HG03139 (cell line): ENCODE measurements around the gene CMC1.

Experiments
- ATAC-seq: cut with Tn5 transposase; IDR thresholded peaks from one replicate; pipeline ENCODE4 v1.9.1; 2021; ENCODE audit not compliant: unreplicated experiment

CMC1 gene

DNA sequence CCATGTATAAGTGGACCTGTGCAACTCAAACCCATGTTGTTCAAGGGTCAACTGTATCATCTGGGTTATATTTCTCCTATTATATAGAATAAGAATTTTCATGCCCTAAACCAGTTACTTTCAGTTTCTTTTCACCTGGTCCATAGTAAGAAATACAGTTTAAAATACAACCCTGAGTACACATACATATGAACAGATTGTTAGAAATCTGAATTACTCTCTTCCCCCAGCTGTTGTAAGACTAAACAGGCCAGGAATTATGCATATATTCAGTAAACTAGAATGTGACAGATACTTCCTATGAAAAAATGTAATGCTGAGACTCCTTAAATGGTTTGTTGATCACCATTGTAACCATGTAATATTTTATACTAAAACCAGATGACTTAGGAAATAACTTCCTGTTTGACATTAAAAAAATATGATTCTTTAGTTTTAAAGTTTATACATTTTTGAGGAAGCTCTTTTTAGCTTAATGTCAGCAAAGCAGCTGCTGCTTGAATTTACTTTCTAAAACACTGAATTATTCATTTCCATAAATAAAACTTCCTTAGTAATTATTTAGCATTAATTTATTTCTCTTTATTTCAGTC is 54.6 kb downstream of the CMC1 start:
- ATAC-seq: no peak

DNA sequence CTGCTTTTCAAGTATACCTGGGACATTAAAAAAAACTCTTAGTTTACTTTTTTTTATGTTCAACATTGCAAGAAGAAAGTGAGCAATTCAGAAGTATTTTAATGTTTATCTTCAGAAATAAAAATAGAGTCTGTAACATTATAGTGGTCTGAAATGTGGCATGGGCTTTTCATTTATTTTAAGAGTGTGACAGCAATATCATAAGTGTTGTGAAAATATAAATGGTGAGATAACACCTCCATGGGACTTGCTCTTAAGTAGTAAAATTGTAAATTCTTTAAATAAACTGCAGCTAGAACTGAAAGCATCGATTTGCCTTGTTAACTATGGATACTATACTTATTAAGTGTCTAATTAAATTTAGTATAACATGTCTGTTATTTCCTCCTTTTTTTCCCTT is 58.3 kb downstream of the CMC1 start:
- no peak for ATAC-seq

DNA sequence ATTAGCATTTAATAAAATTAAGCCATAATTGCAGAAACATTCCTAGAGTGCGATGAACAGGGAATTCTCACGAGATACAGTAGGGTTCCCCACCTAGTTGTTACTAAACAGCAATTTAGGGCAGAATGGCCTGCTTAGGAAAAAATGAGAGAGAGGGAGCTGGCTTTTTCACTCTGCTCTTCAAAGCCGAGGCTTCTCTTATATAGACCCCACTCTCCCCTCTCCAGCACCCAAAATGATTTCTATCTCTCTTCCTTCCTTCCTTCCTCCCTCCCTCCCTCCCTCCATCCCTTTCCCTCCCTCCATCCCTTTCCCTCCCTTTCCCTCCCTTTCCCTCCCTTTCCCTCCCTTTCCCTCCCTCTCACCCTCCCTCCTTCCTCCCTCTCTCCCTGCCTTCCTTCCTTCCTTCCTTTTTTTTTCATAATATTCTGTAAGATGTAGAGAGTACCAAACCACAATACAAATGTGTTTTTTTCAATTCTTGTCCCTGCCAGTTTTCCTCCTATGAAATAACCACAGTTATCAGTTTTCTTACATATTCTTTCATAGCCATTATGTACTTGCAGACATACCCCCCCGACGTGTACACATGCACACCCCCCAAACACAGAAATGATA is 59.0 kb downstream of the CMC1 start:
- no peak for ATAC-seq

DNA sequence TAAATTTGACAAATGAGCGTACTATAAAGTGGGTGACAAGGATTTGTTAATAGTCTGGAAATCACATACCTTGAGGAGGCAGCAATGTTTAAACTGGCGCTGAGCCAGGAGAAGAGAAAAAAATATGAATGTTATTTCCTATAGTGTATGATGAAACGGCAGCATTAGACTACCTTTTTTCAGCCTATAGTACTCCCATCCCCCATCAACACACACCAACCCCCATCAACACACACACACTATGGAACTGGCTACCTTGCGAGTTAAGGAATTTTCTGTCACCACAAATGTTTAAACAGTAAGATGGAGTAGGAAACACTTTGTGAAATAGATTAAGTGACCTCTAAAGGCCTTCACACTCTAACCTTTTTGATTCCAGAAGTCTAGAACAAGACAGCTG is 60.3 kb downstream of the CMC1 start:
- ATAC-seq: no peak

DNA sequence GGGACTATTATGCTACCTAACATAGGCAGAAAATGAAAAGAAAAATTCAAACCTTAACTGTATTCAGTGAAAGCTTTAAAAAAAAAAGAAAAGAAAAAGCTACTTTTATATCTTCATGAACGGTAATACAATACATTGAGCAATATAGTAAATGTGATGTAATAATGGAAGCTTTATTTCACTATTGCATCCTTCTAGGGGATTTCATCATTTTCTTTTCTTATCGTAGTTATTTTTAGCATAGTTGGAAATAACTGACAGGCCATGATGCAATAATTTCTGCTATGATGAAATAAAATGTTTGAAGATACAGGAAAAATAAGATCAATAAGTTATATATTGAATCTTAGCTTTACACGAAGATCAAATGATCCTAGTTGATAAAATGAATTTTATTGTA is 66.8 kb downstream of the CMC1 start:
- ATAC-seq: no peak

DNA sequence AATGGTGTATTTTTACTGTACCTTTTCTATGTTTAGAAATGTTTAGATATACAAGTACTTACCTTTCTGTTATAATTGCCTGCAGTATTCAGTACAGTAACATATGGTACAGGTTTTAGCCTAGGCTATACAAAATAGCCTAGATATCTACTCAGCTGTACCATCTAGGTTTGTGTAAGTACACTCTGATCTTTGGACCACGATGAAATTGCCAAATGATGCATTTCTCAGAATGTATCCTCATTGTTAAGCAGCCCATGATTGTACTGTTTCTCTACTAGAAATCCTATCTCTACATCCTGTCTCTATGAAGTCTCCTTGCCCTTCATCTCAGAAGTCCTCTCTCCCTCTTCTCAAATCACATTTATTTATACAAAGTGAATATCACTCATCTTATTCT is 74.3 kb downstream of the CMC1 start:
- no peak for ATAC-seq

DNA sequence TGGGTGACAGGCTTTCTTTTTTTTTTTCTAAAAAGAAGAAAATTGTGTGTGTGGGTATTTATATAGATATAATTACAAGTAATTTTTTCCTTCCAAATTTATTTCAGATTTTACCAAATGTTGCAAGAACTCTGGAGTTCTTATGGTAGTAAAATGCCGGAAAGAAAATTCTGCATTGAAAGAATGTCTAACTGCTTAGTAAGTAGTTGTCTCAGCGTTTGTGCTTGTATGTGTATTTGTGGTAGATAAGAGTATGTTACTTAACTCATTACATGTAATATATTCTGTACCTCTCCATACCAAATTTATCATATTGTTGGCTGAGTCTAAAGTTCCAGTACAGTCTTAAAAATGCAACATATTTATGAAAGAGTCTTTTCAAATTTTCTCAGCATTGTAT is 74.8 kb downstream of the CMC1 start:
- no peak for ATAC-seq

DNA sequence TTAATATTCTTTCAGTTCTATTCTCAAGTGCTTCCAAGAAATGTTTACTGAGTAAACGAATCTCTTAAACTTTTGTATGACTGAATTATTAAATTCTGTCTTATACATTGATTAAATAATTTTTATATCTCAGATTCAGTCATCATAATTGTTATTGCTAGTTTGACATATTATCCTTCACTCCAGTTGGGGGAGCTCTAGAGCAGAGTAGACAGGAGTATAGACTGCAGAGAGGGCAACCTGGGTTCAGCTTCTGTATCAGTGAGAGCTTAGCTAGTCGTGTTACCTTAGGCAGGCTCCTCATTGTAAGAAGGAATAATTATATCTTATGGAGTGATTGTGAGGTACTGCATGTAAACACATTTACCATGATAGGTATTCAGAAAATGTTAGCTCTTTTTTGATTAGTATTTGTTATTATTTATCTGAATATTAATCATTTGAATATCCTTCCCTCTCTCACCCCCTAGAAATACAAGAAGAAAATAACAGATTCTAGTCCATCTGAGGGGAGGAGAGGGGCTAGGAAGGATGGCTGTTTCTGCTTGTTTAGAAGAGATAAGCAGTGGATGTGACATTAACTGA is 76.1 kb downstream of the CMC1 start:
- ATAC-seq: peak; percentile 86

DNA sequence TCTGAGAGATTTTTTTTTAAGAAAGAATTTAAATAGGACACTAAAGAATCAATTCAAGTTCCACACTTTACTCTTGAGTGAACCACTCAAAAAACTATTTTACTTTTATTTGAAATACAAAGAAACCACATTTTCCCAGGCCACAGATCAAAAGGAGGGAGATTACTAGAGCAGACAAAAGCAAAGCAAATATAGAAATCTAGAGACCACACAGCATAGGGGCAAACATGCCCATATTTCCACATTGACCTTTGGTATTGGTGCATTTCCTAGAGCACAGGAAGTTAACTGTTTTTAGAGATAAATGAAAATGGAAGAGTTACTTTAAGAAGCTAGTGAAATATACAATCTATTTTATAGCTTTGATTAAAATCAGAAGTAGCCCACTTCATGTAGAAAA is 79.6 kb downstream of the CMC1 start:
- no peak for ATAC-seq

DNA sequence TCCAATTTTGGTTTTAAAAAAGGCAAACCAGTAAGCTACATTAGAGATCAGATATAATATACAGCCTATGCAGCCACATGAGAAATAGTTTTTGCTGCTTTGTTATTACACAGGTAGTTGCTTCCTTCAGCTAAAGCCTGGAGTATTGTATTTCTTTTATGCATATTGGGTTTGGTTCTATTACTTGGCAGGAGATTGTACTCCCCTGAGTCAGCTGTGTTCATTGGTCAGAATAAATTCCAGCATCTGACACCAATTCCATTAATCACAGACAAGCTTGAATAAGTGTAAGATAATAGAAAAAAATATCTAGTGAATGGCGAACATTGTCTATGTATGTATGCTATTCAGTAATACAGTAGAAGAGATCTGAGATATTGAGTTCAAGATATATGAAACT is 81.0 kb downstream of the CMC1 start:
- no peak for ATAC-seq

DNA sequence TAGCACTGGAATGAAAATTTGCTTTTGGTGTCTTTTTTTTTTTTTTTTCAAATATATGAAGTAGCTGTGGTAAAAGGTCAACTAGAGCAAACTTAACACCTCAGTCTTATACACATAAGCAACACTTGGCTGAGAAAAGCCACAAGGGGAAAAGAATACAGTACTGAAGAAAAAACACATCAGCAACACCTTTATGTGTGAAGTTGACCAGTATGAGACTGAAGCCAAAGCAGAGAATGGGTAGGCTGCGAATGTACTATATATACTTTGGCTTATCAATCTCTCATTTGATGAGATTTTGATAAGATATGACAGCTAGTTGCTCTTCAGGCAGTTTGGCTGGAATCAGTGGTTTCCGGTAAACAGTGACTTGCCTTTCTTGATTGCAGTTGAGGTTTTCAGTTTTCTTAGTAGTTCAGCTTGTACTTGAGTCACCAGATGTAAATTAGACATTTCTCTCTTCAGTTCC is 85.1 kb downstream of the CMC1 start:
- ATAC-seq: peak; percentile 78

DNA sequence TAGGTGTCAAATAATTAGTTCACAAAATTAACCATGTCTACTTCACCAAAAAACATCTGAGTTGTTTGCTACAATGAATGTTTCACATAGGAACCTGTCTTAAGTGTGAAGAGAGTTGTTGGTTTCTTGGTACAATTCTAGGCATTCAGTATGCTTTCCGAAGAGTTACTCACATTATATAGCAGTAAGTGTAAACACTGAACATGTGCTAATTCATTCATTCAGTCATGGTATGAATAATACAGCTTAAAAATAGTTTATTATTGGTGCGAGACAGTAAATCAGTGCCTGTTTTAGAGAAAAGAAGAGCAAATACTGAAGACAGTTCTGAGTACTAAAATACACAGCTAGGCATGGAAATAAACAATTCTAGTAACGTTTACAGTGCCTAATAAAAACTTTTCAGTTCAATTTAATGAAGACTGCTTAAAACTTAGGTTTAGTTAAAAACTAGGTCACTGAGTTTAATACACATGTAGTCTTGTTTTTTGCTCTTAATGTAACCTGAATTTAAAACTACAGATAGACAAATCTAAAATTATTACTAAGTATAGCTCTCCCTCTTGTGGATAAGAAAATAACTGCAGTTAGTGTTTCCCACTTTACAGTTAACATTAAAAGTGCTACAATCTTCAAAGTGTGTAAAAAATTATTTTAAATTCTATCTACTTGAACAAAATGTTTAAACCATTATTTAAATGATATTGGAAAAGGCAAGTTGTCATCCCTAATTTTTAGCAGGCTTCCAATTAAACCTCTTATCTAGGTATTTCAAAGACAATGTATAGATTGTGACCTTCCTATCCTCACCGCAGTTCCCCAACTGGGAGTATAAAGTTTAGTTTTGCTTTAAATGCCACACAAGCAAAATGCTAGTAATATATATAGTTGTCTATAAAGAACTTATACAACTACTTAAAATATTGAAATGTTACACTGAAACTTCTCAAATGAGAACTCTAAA is 87.1 kb downstream of the CMC1 start:
- ATAC-seq: no peak

DNA sequence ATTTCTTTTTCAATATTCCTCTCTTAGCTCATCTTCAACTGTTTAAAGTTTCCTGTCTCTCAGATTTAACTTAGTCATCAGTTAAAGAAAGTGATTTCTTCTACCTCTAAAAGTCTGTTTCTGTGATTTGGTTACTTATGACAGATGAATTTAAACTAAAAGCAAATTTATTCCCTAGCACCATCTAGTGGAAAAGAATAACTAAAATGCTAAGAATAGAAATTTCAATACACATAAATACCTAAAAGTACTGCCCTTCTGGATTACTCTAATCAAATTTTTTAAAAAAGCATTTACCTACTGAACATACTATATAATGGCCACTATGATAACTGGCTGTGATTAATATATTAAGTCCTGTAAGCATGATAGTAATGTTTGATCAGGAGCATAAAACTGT is 93.1 kb downstream of the CMC1 start:
- no peak for ATAC-seq

DNA sequence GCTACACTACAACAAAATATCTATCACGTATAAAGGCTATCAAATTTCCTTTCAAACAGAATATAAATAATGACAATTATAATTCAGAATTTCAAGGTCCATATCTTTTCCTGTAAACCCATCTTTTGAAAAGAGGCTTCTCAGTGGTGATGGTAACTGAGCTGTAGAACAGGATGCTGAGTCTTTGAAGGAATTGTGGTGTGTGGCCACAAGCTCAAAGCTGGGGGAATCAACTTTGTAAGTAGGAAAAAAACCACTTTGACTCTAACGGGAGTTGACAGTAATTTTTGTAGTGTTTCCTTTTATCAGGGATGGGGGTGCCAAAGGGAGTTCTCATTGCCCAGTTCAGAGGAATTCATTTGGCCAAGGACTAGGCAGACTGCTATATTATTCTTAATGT is 93.8 kb downstream of the CMC1 start:
- ATAC-seq: no peak

DNA sequence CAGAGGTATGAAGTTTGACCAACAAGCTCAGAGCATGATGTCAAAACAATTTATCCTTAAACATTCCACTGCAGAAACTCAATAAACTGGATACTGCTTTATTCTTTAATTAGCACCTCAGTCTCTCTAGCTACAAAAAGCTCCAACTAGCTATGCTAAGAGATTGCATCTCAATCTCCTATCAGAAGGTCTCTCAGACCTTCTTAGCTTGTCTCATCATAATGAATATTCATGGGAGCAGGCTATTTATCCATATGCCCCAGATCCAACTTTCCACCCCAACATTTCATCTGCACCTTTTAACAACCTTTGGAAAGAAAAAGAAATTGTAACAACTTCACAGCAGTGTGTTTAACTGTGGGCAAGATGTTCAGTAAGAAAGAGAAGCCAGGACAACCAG is 95.8 kb downstream of the CMC1 start:
- no peak for ATAC-seq

DNA sequence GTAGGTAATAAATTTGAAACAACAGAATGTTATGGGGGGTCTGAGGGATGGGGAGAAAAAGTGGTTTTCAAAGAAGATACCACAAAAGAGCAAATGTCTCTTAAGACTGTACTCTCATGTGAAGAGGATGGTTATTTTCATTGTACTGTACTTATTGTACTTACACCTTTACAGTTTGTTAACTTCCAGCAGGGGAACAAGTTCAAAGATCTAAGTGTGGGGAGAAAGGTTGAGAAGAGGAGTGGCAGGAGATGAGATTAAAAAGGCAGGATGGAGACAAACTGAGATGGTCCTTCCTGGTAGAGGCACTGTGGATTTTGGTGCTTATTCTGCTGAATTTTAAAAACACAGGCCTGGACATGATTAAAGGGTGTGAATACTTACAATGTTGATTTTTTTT is 101.7 kb downstream of the CMC1 start:
- ATAC-seq: no peak

DNA sequence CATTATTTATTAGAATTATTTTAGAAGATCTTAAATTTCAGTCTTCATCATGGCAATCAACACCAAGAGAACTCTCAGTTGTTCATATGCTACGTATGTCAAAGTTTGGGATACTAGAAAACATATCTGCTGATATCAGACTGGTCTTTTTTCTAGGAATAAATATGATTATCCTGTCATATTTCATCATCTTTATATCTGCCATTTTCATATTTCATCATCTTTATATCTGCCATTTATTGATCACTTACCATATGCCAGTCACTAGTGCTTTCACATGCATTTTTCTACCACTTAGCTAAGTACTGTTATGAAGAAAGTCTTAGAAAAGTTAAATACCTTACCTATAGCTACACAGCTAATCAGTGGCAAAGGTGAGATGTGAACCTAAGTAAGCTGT is 104.3 kb downstream of the CMC1 start:
- no peak for ATAC-seq

DNA sequence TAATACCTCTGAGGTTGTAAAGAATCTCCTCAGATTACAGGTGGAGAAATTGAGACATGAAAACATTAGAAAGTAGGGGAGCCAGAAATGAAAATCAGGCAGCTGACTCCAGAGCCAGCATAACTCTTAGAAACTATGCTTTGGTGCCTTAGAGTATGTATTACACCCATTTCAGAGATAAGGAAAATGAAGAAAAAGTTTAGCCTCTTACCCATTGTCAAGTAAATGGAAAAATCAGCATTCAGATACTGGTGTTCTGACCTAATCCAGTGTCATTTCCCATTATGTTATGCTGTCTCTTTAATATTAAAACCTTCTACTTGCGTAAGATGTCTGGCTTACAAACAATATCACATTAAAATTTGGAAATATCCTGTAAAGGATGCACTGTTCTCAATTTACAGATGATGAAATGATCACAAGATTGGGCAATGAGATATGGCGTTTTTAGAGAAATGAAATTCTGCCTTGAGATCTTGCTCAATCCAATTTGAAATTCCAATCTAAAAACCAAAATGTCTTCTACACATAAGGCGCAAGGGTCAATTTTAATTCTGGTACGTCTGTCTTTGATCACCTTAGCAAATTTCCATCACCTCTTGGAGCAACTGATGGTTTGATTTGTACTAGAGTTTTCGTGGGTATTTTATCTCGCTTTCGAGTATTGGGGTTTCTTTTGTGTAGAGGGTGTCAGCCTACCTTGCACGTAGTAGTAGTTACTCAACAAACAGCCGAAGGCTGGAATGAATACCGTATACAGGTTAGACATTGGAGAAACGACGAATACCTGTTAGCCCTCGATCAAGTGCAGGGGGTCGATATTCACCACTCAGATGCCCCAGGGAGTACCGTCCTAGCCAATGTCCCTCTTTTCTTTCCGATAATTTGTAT is 106.2 kb downstream of the CMC1 start:
- ATAC-seq: no peak

DNA sequence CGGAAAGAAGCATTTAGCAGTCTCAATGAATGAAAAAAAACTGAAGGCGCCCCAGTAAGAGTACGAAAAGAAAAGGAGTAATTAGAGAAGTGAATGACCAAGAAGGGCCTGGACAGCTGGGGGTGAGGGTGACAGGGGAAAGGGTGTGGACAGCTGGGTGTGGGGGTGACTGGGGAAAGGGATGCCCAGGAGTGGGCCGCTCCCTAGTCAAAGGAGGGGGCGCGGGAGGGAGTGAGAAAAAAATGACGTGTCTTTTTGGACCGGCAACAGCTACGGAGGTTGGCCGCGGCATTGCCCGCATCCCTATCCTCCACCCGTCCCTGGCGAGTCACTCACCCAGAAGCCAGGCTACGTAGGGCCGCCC is 106.8 kb downstream of the CMC1 start:
- ATAC-seq: no peak

DNA sequence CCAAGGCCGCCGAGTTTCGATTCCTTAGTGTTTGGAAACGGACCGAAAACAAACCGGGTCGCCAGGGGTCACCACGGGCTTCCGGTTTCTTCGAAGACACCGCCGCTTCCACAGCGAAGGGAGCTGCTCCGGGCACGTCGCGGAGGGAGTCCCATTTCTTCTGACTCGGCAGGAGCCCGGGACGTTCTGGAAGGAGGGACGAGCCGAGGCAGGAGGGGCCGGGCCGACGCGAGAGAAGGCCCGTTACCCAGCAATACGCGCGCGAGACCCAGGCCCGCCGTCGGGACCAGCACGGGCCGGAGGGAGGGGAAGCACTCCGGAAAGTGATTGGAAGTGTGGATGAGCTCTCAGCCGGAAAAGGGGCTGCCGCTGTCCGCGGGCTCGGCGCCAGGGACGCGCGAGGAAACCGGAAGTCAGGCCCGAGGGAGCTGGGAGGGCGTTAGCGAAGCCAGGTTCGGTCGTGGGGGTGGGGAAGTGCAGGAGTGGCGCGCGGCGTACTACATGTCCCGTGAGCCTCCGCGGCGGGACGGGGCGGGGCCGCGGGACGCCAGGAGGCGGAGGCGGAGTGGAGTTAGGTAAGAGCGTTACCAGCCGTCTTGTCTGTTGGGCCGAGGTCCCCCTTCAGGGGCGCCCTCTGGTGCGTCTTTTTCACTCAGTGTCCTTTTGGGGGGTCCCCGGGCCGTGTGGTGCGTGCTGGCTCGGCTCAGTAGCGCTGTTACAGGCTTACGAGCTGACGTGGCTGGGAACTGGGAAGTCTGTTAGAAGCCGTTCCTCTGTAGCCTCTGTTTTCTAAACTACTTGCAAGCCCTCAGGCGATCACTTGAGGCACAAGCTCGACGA is 107.4 kb downstream of the CMC1 start, which contains the start of the genes AZI2 and ZCWPW2:
Gene AZI2, minus strand, starts transcription at position 196 of the 840 bp plus-strand sequence. CDS start 8,207 bp downstream, outside the sequence.
Gene ZCWPW2, plus strand, starts transcription at position 93 of the 840 bp plus-strand sequence. CDS start 64,348 bp downstream, outside the sequence.
- ATAC-seq: peak; percentile 92
